Tibial nerve (tissue), 4 donors: ENCODE data around the gene NKX1-1. TPM values are rescaled to one million over a fixed set of nuclear protein-coding genes. Genes with fewer than 3 reads are reported as not detected.

ENCODE experiments used
- DNase-seq, 2 donors: peaks; one replicate each; pipeline ENCODE4 v3.0.0-alpha.2; 2019; ENCODE audit warnings: low spot score in 2 of 2
- H3K27ac ChIP-seq, 4 donors: fragments of 200-600 bp; sonication (generic) in 3 of 4; one replicate each; pipeline ENCODE4 v1.5.1; 2017 to 2019; ENCODE audit warnings: mild to moderate bottlenecking in 1 of 4
- H3K27me3 ChIP-seq, 2 donors: fragments of 200-600 bp; sonication (generic) in 1 of 2; one replicate each; pipeline versions ENCODE4 v1.5.1 to v1.6.0; 2017 to 2019
- H3K36me3 ChIP-seq, 3 donors: fragments of 200-600 bp; sonication (generic); one replicate each; pipeline ENCODE4 v1.5.1; 2018 to 2019
- H3K4me1 ChIP-seq, 4 donors: fragments of 200-600 bp; sonication (generic) in 3 of 4; one replicate each; pipeline ENCODE4 v1.5.1; 2017 to 2019
- H3K4me3 ChIP-seq, 4 donors: fragments of 200-600 bp; sonication (generic) in 3 of 4; one replicate each; pipeline ENCODE4 v1.5.1; 2017 to 2019; ENCODE audit warnings: mild to moderate bottlenecking in 1 of 4, moderate library complexity in 1 of 4
- H3K9me3 ChIP-seq, 4 donors: fragments of 200-600 bp; sonication (generic) in 3 of 4; one replicate each; pipeline ENCODE4 v1.5.1; 2017 to 2019
- CTCF ChIP-seq, 5 experiments: fragments of 200-600 bp in 3 of 5; fragments of 450-650 bp in 2 of 5; sonication (generic) in 3 of 5; IDR thresholded peaks; one replicate each; pipeline ENCODE4 v1.5.1; 2016 to 2019; ENCODE audit warnings: antibody characterized with exemption in 5 of 5, mild to moderate bottlenecking in 3 of 5, moderate library complexity in 2 of 5
- EP300 ChIP-seq, 2 donors: sonication (generic); formaldehyde crosslinking; IDR thresholded peaks; one replicate each; pipeline ENCODE4 v1.6.1; 2017; ENCODE audit warnings: antibody characterized with exemption in 2 of 2, mild to moderate bottlenecking in 1 of 2
- POLR2A ChIP-seq, 2 donors: fragments of 450-650 bp; IDR thresholded peaks; one replicate each; pipeline ENCODE4 v1.6.1; 2017; ENCODE audit warnings: antibody characterized with exemption in 2 of 2, mild to moderate bottlenecking in 2 of 2, moderate library complexity in 2 of 2
- WGBS, 2 donors: methylation state at CpG; one replicate each; pipeline ENCODE4 v1.1.5; 2018; 5-methylcytosine and 5-hydroxymethylcytosine counted together
- total RNA-seq, 4 donors: library from RNA; depleted of rRNA; stranded (reverse); fragments of >200 nt; gene quantifications; one replicate each; pipeline ENCODE4 v1.1.0, GENCODE V29; 2016

NKX1-1 gene
- total RNA-seq, 4 donors from 2014 or later: not detected

- peaks cover 0 to 5% (median 0%) of the 10 kb centered on the region in 4 donors for H3K4me1 ChIP-seq
- TF ChIP-seq EP300 (IDR thresholded peaks at IDR 0.05): no peak
- no peak for TF ChIP-seq CTCF (IDR thresholded peaks at IDR 0.05)
- no peak for TF ChIP-seq POLR2A (IDR thresholded peaks at IDR 0.05)
- H3K36me3 ChIP-seq: peaks cover 0 to 87% (median 11%) of the 10 kb centered on the region in 3 donors
- no peak overlapping the region for H3K27ac ChIP-seq
- H3K9me3 ChIP-seq: no peaks in the 10 kb centered on the region
- DNase-seq: no peak
- H3K27me3 ChIP-seq: no peaks in the 10 kb centered on the region
- no peak overlapping the region for H3K4me3 ChIP-seq
- 72 to 81% methylated on average over 23 to 25 of the region's 29 CpGs for WGBS, 2 donors
Observed at GRCh38 chr4:1370321-1371124, 35.7 kb downstream of the NKX1-1 start.

- 87 to 89% methylated on average over 22 of the region's 22 CpGs for WGBS, 2 donors
- H3K36me3 ChIP-seq: peaks cover 0 to 87% (median 8%) of the 10 kb centered on the region in 3 donors
- no peaks in the 10 kb centered on the region for H3K27me3 ChIP-seq
- TF ChIP-seq CTCF (IDR thresholded peaks at IDR 0.05) (no peak), POLR2A (IDR thresholded peaks at IDR 0.05) (no peak), EP300 (IDR thresholded peaks at IDR 0.05) (no peak)
- no peak overlapping the region for H3K27ac ChIP-seq
- H3K4me1 ChIP-seq: peaks cover 0 to 5% (median 0%) of the 10 kb centered on the region in 4 donors
- no peak overlapping the region for H3K4me3 ChIP-seq
- no peak for DNase-seq
- H3K9me3 ChIP-seq: no peaks in the 10 kb centered on the region
Observed at GRCh38 chr4:1369479-1370079, 36.7 kb downstream of the NKX1-1 start.

- Histone ChIP-seq H3K27ac (no peak overlapping the region), H3K27me3 (no peaks in the 10 kb centered on the region), H3K4me3 (no peak overlapping the region), H3K4me1 (peaks cover 0 to 5% (median 0%) of the 10 kb centered on the region in 4 donors), H3K9me3 (no peaks in the 10 kb centered on the region), H3K36me3 (peaks cover 0 to 84% (median 8%) of the 10 kb centered on the region in 3 donors)
- no peak for DNase-seq
- TF ChIP-seq CTCF (IDR thresholded peaks at IDR 0.05) (no peak), POLR2A (IDR thresholded peaks at IDR 0.05) (no peak), EP300 (IDR thresholded peaks at IDR 0.05) (no peak)
- WGBS, 2 donors: 80 to 82% methylated on average over 8 to 12 of the region's 18 CpGs
Observed at GRCh38 chr4:1369091-1369450, 37.2 kb downstream of the NKX1-1 start.

- peaks cover 0 to 5% (median 0%) of the 10 kb centered on the region in 4 donors for H3K4me1 ChIP-seq
- H3K4me3 ChIP-seq: no peak overlapping the region
- H3K27me3 ChIP-seq: no peaks in the 10 kb centered on the region
- H3K9me3 ChIP-seq: no peaks in the 10 kb centered on the region
- no peak overlapping the region for H3K27ac ChIP-seq
- H3K36me3 ChIP-seq: peaks cover 0 to 79% (median 8%) of the 10 kb centered on the region in 3 donors
- WGBS, 2 donors: 87 to 89% methylated on average over 20 to 23 of the region's 24 CpGs
- DNase-seq: no peak
- TF ChIP-seq EP300 (IDR thresholded peaks at IDR 0.05): no peak
- TF ChIP-seq POLR2A (IDR thresholded peaks at IDR 0.05): no peak
- no peak for TF ChIP-seq CTCF (IDR thresholded peaks at IDR 0.05)
Observed at GRCh38 chr4:1368421-1369090, 37.7 kb downstream of the NKX1-1 start.

GRCh38 chr4:1367936-1368289, 38.3 kb downstream of the NKX1-1 start:
- H3K9me3 ChIP-seq: no peaks in the 10 kb centered on the region
- TF ChIP-seq EP300 (IDR thresholded peaks at IDR 0.05) (no peak), POLR2A (IDR thresholded peaks at IDR 0.05) (no peak), CTCF (IDR thresholded peaks at IDR 0.05) (no peak)
- H3K4me1 ChIP-seq: peaks cover 0 to 5% (median 0%) of the 10 kb centered on the region in 4 donors
- no peak overlapping the region for H3K4me3 ChIP-seq
- H3K27ac ChIP-seq: no peak overlapping the region
- no peak for DNase-seq
- no peaks in the 10 kb centered on the region for H3K27me3 ChIP-seq
- WGBS, 2 donors: 90 to 97% methylated on average over 8 to 10 of the region's 10 CpGs
- H3K36me3 ChIP-seq: peaks cover 0 to 73% (median 8%) of the 10 kb centered on the region in 3 donors
